ENCODE results near the gene ACTR3C.
"Not testable (repeated sequence)": the region's sequence is repeated elsewhere in the genome, so short reads cannot be mapped to it uniquely, and the experiment has no call there.

Gene ACTR3C

GRCh38 chr7:150306377-150306776, 17.0 kb downstream of the ACTR3C start:
- not testable (repeated sequence) for H3K4me3 ChIP-seq (ENCODE audit: low read depth, low read length); H3K9ac ChIP-seq (ENCODE audit: low read depth, low read length); H3K36me3 ChIP-seq (ENCODE audit: control insufficient read depth, insufficient read depth, low read length); H3K4me1 ChIP-seq (ENCODE audit: control insufficient read depth, insufficient read depth, low read length); H3K9me3 ChIP-seq (ENCODE audit: control insufficient read depth, insufficient read depth, low read length)
- H3K27me3 ChIP-seq (ENCODE audit: control insufficient read depth, insufficient read depth, low read length): peaks cover 39% of the 10 kb centered on the region

GRCh38 chr7:150305903-150306284, 17.5 kb downstream of the ACTR3C start:
- not testable (repeated sequence) for H3K9me3 ChIP-seq (ENCODE audit: control insufficient read depth, insufficient read depth, low read length); H3K4me3 ChIP-seq (ENCODE audit: low read depth, low read length); H3K36me3 ChIP-seq (ENCODE audit: control insufficient read depth, insufficient read depth, low read length); H3K9ac ChIP-seq (ENCODE audit: low read depth, low read length); H3K4me1 ChIP-seq (ENCODE audit: control insufficient read depth, insufficient read depth, low read length)
- peaks cover 38% of the 10 kb centered on the region for H3K27me3 ChIP-seq (ENCODE audit: control insufficient read depth, insufficient read depth, low read length)

DNA sequence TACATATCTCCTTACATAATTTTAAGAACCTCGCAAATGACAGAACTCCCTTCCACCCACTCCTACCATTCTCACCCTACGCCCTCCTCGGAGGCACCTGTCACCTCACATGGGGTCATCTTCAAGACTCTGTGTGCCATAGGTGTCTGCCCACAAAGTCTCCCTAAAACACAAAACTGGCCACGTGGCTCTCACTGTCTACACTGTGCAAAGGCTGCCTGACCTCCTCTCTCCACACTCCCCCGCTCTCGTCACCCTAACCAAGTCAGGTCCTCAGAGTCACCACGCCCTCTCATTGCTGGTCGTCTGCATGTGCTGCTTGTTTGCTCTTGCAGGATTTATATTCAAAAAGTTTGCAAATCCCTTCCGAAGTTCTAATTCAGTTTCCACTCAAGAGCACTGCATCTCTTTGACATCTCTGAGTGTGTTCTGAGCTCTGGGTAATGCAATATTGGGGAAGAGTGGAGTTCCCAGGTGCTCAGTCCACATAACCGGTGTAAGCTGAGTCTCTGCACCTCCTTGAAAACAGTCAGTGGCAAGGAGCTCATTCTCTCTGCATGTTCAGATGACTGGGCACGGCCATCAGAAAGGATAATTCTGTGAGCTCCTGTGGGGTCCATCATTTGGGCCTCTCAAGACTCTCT, 18.0 kb downstream of the ACTR3C start:
- not testable (repeated sequence) for H3K4me1 ChIP-seq (ENCODE audit: control insufficient read depth, insufficient read depth, low read length); H3K4me3 ChIP-seq (ENCODE audit: low read depth, low read length); H3K9ac ChIP-seq (ENCODE audit: low read depth, low read length); H3K9me3 ChIP-seq (ENCODE audit: control insufficient read depth, insufficient read depth, low read length); H3K36me3 ChIP-seq (ENCODE audit: control insufficient read depth, insufficient read depth, low read length)
- peaks cover 33% of the 10 kb centered on the region for H3K27me3 ChIP-seq (ENCODE audit: control insufficient read depth, insufficient read depth, low read length)

DNA sequence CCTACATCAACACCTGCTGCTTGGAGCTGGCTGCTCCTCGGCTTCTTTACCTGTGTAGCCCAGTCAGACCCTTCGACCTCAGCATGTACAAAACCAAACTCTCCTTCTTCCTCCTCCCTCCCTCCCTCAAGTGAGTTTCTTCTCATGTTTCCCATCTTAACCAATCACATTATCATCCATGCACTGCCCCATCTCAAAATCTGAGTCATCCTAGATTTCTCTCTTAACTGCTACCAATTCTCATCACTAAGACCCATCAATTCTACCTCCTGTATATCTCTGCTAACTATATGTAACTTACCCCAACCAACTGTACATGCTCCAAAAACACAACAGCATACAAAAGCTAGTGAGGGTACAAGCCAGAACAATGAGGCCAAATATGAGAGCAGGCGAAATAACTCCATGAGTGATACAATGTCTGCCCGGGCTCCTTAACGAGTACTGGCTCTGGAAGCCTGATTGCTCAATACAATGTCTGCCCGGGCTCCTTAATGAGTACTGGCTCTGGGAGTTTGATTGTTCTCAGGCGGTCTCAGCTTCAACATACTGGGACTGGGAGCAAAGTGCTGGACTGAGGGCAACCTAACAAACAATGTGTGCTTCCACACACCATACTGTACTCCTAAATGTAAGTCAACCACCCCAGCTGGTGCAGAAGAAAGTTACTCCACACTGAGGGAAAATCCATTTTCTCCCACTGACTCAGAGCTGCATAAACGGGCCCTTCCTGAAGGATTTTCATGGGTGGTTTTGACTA, 18.7 kb downstream of the ACTR3C start:
- H3K4me1 ChIP-seq (ENCODE audit: control insufficient read depth, insufficient read depth, low read length); H3K9me3 ChIP-seq (ENCODE audit: control insufficient read depth, insufficient read depth, low read length); H3K9ac ChIP-seq (ENCODE audit: low read depth, low read length); H3K4me3 ChIP-seq (ENCODE audit: low read depth, low read length); H3K36me3 ChIP-seq (ENCODE audit: control insufficient read depth, insufficient read depth, low read length): not testable (repeated sequence)
- peaks cover 26% of the 10 kb centered on the region for H3K27me3 ChIP-seq (ENCODE audit: control insufficient read depth, insufficient read depth, low read length)

GRCh38 chr7:150302908-150303310, 20.4 kb downstream of the ACTR3C start:
- not testable (repeated sequence) for H3K4me3 ChIP-seq (ENCODE audit: low read depth, low read length); H3K9me3 ChIP-seq (ENCODE audit: control insufficient read depth, insufficient read depth, low read length); H3K36me3 ChIP-seq (ENCODE audit: control insufficient read depth, insufficient read depth, low read length); H3K9ac ChIP-seq (ENCODE audit: low read depth, low read length); H3K4me1 ChIP-seq (ENCODE audit: control insufficient read depth, insufficient read depth, low read length)
- H3K27me3 ChIP-seq (ENCODE audit: control insufficient read depth, insufficient read depth, low read length): peaks cover 12% of the 10 kb centered on the region

- not testable (repeated sequence) for H3K4me3 ChIP-seq (ENCODE audit: low read depth, low read length); H3K9ac ChIP-seq (ENCODE audit: low read depth, low read length); H3K27me3 ChIP-seq (ENCODE audit: control insufficient read depth, insufficient read depth, low read length); H3K36me3 ChIP-seq (ENCODE audit: control insufficient read depth, insufficient read depth, low read length); H3K9me3 ChIP-seq (ENCODE audit: control insufficient read depth, insufficient read depth, low read length); H3K4me1 ChIP-seq (ENCODE audit: control insufficient read depth, insufficient read depth, low read length)
Measured at GRCh38 chr7:150297978-150298377, 25.4 kb downstream of the ACTR3C start.

DNA sequence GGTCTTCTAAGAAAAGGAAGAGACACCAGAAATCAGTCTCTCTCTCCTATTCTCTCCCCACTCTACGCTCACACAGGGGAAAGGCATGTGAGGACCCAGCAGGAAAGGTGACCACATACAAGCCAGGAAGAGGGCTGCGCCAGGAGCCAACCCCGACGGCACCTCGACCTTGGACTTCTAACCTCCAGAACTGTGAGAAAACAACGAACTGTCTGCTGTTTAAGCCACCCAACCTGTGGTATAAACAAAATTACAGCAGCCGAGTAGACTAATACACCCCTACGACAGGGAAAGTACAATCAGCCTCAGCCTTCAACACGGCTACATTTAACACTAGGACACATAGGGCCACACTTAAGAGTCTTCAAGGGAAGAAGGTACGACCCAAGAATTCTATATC, 26.5 kb downstream of the ACTR3C start:
- H3K27me3 ChIP-seq (ENCODE audit: control insufficient read depth, insufficient read depth, low read length); H3K36me3 ChIP-seq (ENCODE audit: control insufficient read depth, insufficient read depth, low read length); H3K9me3 ChIP-seq (ENCODE audit: control insufficient read depth, insufficient read depth, low read length); H3K9ac ChIP-seq (ENCODE audit: low read depth, low read length); H3K4me1 ChIP-seq (ENCODE audit: control insufficient read depth, insufficient read depth, low read length); H3K4me3 ChIP-seq (ENCODE audit: low read depth, low read length): not testable (repeated sequence)

- H3K4me3 ChIP-seq (ENCODE audit: low read depth, low read length); H3K27me3 ChIP-seq (ENCODE audit: control insufficient read depth, insufficient read depth, low read length); H3K36me3 ChIP-seq (ENCODE audit: control insufficient read depth, insufficient read depth, low read length); H3K4me1 ChIP-seq (ENCODE audit: control insufficient read depth, insufficient read depth, low read length); H3K9me3 ChIP-seq (ENCODE audit: control insufficient read depth, insufficient read depth, low read length); H3K9ac ChIP-seq (ENCODE audit: low read depth, low read length): not testable (repeated sequence)
Measured at GRCh38 chr7:150295614-150296013, 27.7 kb downstream of the ACTR3C start.

GRCh38 chr7:150295027-150295426, 28.3 kb downstream of the ACTR3C start:
- not testable (repeated sequence) for H3K9me3 ChIP-seq (ENCODE audit: control insufficient read depth, insufficient read depth, low read length); H3K4me1 ChIP-seq (ENCODE audit: control insufficient read depth, insufficient read depth, low read length); H3K4me3 ChIP-seq (ENCODE audit: low read depth, low read length); H3K36me3 ChIP-seq (ENCODE audit: control insufficient read depth, insufficient read depth, low read length); H3K27me3 ChIP-seq (ENCODE audit: control insufficient read depth, insufficient read depth, low read length); H3K9ac ChIP-seq (ENCODE audit: low read depth, low read length)

DNA sequence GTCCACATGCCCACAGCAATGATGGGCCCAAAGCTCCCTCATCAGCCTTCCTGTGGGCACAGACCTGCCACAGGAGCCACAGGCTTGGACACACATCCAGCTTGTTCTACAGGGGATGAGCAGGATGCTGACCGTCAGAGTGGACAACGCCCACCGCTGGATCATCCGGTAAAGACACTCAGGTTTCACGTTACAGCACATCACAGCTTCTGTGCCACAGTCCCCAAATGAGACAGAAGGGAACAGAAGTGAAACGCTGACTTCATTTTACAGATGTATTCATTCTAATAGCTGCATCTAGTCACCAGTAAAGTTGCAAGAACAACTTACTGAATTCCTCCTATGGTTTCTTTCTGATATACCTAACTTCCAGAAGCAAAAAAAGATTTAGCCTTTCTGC, 33.0 kb downstream of the ACTR3C start:
- H3K4me1 ChIP-seq (ENCODE audit: control insufficient read depth, insufficient read depth, low read length); H3K4me3 ChIP-seq (ENCODE audit: low read depth, low read length); H3K27me3 ChIP-seq (ENCODE audit: control insufficient read depth, insufficient read depth, low read length); H3K9me3 ChIP-seq (ENCODE audit: control insufficient read depth, insufficient read depth, low read length); H3K9ac ChIP-seq (ENCODE audit: low read depth, low read length); H3K36me3 ChIP-seq (ENCODE audit: control insufficient read depth, insufficient read depth, low read length): not testable (repeated sequence)

- not testable (repeated sequence) for H3K4me1 ChIP-seq (ENCODE audit: control insufficient read depth, insufficient read depth, low read length); H3K9ac ChIP-seq (ENCODE audit: low read depth, low read length); H3K9me3 ChIP-seq (ENCODE audit: control insufficient read depth, insufficient read depth, low read length); H3K27me3 ChIP-seq (ENCODE audit: control insufficient read depth, insufficient read depth, low read length); H3K4me3 ChIP-seq (ENCODE audit: low read depth, low read length); H3K36me3 ChIP-seq (ENCODE audit: control insufficient read depth, insufficient read depth, low read length)
Measured at GRCh38 chr7:150288816-150289215, 34.5 kb downstream of the ACTR3C start.

DNA sequence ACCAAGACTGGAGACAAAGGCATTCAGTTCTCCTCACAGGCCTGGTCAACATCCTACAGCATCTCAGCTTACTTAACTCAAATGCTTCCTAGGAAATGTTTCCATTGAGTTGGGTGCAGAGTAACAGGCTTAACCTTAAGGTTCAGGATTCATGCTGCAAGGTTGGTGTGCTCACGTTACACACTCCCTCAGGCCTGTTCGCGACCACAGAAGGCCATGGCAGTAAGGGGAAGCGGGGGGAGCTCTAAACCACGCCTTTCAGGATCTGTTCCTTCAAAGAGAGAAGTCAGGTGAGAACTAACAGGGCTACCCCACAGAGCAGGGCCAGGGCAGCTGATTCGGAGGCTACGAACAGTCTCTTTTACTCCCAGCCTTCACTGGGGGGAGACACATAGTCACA, 35.5 kb downstream of the ACTR3C start:
- H3K9ac ChIP-seq (ENCODE audit: low read depth, low read length); H3K9me3 ChIP-seq (ENCODE audit: control insufficient read depth, insufficient read depth, low read length); H3K4me3 ChIP-seq (ENCODE audit: low read depth, low read length): not testable (repeated sequence)

More for the DNA sequence above, 35.5 kb downstream of the ACTR3C start:
- H3K4me1 ChIP-seq (ENCODE audit: control insufficient read depth, insufficient read depth, low read length); H3K27me3 ChIP-seq (ENCODE audit: control insufficient read depth, insufficient read depth, low read length); H3K36me3 ChIP-seq (ENCODE audit: control insufficient read depth, insufficient read depth, low read length): not testable (repeated sequence)
